H1 (cell line): ENCODE measurements around the gene RPP25L. TPM values are rescaled to one million over a fixed set of nuclear protein-coding genes. Genes with fewer than 3 reads are reported as not detected.

Experiments used
- E2F6 ChIP-seq: IDR thresholded peaks from 2 replicates; pipeline ENCODE4 v1.6.1; 2012; ENCODE audit warnings: inconsistent platforms
- SUZ12 ChIP-seq: fragments of 200-600 bp; sonication (generic); IDR thresholded peaks from 2 replicates; pipeline ENCODE4 v1.6.1; 2012; ENCODE audit warnings: mild to moderate bottlenecking, inconsistent platforms, low read length, moderate library complexity, mixed read lengths
- polyA plus RNA-seq, 7 experiments: library from polyadenylated mRNA; depleted of rRNA in 3 of 7; stranded (reverse) in 5 of 7; unstranded in 2 of 7; fragments of >200 nt in 5 of 7; fragments of 200-250 nt in 2 of 7; gene quantifications; 1 replicate in 5 of 7; 2 replicates in 1 of 7; 4 replicates in 1 of 7; pipeline versions ENCODE4 v1.2.1 to v1.2.3, GENCODE V29; 2011 to 2013; ENCODE audit warnings: missing spikeins in 2 of 7, mixed read lengths in 2 of 7
- total RNA-seq: library from RNA; stranded (reverse); fragmentation: NEBNext Ultra II Directional; extraction: Animal tissue kit (Norgen Biotek cat#: 25700); gene quantifications from 2 replicates; pipeline ENCODE4 v1.2.1, GENCODE V29; 2021
- TF ChIP-seq, protein P1 (sequence below): IDR thresholded peaks from 2 replicates; pipeline ENCODE4 v1.6.1; 2012; ENCODE audit warnings: low read length, inconsistent platforms
- TF ChIP-seq, protein P2 (sequence below): IDR thresholded peaks from 2 replicates; pipeline ENCODE4 v1.6.1; 2011; ENCODE audit warnings: low read depth, mild to moderate bottlenecking, low read length; ENCODE audit not compliant: insufficient read depth

Gene RPP25L
- total and polyA plus RNA-seq, 2 of the 8 experiments (the other 6 are each of a cell fraction or from before 2014, with no cell fraction given) = 21.6 to 75.0 TPM

GRCh38 chr9:34624475-34625185 is 12.7 kb upstream of the RPP25L start (continued):
- TF ChIP-seq, protein P1, sequence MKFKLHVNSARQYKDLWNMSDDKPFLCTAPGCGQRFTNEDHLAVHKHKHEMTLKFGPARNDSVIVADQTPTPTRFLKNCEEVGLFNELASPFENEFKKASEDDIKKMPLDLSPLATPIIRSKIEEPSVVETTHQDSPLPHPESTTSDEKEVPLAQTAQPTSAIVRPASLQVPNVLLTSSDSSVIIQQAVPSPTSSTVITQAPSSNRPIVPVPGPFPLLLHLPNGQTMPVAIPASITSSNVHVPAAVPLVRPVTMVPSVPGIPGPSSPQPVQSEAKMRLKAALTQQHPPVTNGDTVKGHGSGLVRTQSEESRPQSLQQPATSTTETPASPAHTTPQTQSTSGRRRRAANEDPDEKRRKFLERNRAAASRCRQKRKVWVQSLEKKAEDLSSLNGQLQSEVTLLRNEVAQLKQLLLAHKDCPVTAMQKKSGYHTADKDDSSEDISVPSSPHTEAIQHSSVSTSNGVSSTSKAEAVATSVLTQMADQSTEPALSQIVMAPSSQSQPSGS = no peak
- TF ChIP-seq, protein P2, sequence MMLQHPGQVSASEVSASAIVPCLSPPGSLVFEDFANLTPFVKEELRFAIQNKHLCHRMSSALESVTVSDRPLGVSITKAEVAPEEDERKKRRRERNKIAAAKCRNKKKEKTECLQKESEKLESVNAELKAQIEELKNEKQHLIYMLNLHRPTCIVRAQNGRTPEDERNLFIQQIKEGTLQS = no peak
- TF ChIP-seq E2F6 (peak; percentile 29; the same call in 1 of the 2 replicates), SUZ12 (peak; percentile 67; the same call in 1 of the 2 replicates)
